ENCODE measurements around the gene CAPN12. TPM values are rescaled to one million over a fixed set of nuclear protein-coding genes. Genes with fewer than 3 reads are reported as not detected.

The CAPN12 gene
- total RNA-seq, 4 donors from 2014 or later = 8.0 to 31.3 (median 15.7) TPM

GRCh38 chr19:38725469-38726283 is 18.6 kb downstream of the CAPN12 start:
- whole genome bisulfite sequencing = 91% methylated on average over 9 of the region's 21 CpGs
- no peak for DNase-seq (ENCODE audit: low spot score in 2 of 2)
- peaks cover 11% of the 10 kb centered on the region for H3K4me1 ChIP-seq
- peaks cover 95% of the 10 kb centered on the region for H3K36me3 ChIP-seq
- no peak overlapping the region for H3K27ac ChIP-seq
- H3K27me3 ChIP-seq = no peaks in the 10 kb centered on the region
- H3K9me3 ChIP-seq = no peaks in the 10 kb centered on the region
- H3K4me3 ChIP-seq = no peak overlapping the region
- TF ChIP-seq EP300 (IDR thresholded peaks at IDR 0.05) (no peak), POLR2AphosphoS5 (IDR thresholded peaks at IDR 0.05) (no peak), POLR2A (IDR thresholded peaks at IDR 0.05) (no peak)
- TF ChIP-seq, protein P1, sequence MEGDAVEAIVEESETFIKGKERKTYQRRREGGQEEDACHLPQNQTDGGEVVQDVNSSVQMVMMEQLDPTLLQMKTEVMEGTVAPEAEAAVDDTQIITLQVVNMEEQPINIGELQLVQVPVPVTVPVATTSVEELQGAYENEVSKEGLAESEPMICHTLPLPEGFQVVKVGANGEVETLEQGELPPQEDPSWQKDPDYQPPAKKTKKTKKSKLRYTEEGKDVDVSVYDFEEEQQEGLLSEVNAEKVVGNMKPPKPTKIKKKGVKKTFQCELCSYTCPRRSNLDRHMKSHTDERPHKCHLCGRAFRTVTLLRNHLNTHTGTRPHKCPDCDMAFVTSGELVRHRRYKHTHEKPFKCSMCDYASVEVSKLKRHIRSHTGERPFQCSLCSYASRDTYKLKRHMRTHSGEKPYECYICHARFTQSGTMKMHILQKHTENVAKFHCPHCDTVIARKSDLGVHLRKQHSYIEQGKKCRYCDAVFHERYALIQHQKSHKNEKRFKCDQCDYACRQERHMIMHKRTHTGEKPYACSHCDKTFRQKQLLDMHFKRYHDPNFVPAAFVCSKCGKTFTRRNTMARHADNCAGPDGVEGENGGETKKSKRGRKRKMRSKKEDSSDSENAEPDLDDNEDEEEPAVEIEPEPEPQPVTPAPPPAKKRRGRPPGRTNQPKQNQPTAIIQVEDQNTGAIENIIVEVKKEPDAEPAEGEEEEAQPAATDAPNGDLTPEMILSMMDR (IDR thresholded peaks at IDR 0.05) = no peak

DNA sequence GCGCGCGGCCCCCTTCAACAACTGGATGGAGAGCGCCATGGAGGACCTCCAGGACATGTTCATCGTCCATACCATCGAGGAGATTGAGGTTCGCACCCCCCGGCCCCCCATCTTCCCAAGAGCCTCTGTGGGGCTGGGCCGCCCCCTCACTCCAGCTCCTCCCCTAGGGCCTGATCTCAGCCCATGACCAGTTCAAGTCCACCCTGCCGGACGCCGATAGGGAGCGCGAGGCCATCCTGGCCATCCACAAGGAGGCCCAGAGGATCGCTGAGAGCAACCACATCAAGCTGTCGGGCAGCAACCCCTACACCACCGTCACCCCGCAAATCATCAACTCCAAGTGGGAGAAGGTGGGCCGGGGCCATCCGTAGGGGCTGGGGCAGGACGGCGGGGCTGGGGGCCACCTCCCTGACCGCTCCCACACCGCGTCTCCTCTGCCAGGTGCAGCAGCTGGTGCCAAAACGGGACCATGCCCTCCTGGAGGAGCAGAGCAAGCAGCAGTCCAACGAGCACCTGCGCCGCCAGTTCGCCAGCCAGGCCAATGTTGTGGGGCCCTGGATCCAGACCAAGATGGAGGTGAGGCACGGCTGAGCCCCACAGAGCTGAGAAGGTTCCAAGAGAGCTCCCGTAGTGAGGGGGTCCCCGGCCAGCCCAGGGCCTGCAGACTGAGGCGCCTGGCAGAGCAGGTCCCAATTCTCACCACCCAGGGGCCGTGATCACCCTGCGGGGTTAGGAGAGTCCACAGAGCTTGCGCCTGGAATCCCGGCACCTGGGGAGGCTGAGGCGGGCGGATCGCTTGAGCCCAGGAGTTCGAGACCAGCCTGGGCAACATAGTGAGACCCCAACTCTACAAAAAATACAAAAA is 20.1 kb downstream of the CAPN12 start:
- Histone ChIP-seq H3K9me3 (no peaks in the 10 kb centered on the region), H3K4me3 (no peak overlapping the region), H3K4me1 (peaks cover 21% of the 10 kb centered on the region), H3K27ac (no peak overlapping the region), H3K27me3 (no peaks in the 10 kb centered on the region), H3K36me3 (peaks cover 99% of the 10 kb centered on the region)
- TF ChIP-seq, protein P1 (IDR thresholded peaks at IDR 0.05) = no peak
- no peak for TF ChIP-seq POLR2A (IDR thresholded peaks at IDR 0.05)
- TF ChIP-seq EP300 (IDR thresholded peaks at IDR 0.05) = no peak
- TF ChIP-seq POLR2AphosphoS5 (IDR thresholded peaks at IDR 0.05) = no peak
- no peak for DNase-seq (ENCODE audit: low spot score in 2 of 2)
- WGBS = 96% methylated on average over 14 of the region's 42 CpGs

DNA sequence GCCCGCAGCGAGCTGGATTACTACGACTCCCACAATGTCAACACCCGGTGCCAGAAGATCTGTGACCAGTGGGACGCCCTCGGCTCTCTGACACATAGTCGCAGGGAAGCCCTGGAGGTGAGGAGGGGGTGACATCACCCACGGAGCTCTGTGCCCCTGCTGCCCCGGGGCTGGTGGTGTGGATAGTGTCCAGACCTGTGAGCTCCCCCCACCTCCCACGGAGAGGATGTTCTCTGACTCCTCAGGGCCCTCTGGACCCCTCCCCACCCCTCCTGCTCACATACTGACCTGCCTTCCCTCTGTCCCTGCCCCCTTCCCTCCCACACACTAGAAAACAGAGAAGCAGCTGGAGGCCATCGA is 20.7 kb downstream of the CAPN12 start:
- no peak overlapping the region for H3K4me3 ChIP-seq
- no peak overlapping the region for H3K27ac ChIP-seq
- TF ChIP-seq, protein P1 (IDR thresholded peaks at IDR 0.05) = no peak
- no peak for TF ChIP-seq POLR2A (IDR thresholded peaks at IDR 0.05)
- TF ChIP-seq EP300 (IDR thresholded peaks at IDR 0.05) = no peak
- TF ChIP-seq POLR2AphosphoS5 (IDR thresholded peaks at IDR 0.05) = no peak
- no peaks in the 10 kb centered on the region for H3K27me3 ChIP-seq
- H3K36me3 ChIP-seq = peaks cover 99% of the 10 kb centered on the region
- DNase-seq (ENCODE audit: low spot score in 2 of 2) = no peak
- no peaks in the 10 kb centered on the region for H3K9me3 ChIP-seq
- H3K4me1 ChIP-seq = peaks cover 25% of the 10 kb centered on the region
- WGBS = 69% methylated on average over 5 of the region's 11 CpGs

- H3K27ac ChIP-seq = no peak overlapping the region
- no peak overlapping the region for H3K4me3 ChIP-seq
- no peaks in the 10 kb centered on the region for H3K27me3 ChIP-seq
- WGBS = 87% methylated on average over 6 of the region's 10 CpGs
- H3K36me3 ChIP-seq = peaks cover 99% of the 10 kb centered on the region
- TF ChIP-seq EP300 (IDR thresholded peaks at IDR 0.05) (no peak), POLR2A (IDR thresholded peaks at IDR 0.05) (no peak), POLR2AphosphoS5 (IDR thresholded peaks at IDR 0.05) (no peak)
- TF ChIP-seq, protein P1 (IDR thresholded peaks at IDR 0.05) = no peak
- H3K4me1 ChIP-seq = peaks cover 29% of the 10 kb centered on the region
- no peaks in the 10 kb centered on the region for H3K9me3 ChIP-seq
- no peak for DNase-seq (ENCODE audit: low spot score in 2 of 2)
These were observed 21.2 kb downstream of the CAPN12 start for GRCh38 chr19:38722947-38723605.
